Measurements from ENCODE around the gene AMZ2.

DNA sequence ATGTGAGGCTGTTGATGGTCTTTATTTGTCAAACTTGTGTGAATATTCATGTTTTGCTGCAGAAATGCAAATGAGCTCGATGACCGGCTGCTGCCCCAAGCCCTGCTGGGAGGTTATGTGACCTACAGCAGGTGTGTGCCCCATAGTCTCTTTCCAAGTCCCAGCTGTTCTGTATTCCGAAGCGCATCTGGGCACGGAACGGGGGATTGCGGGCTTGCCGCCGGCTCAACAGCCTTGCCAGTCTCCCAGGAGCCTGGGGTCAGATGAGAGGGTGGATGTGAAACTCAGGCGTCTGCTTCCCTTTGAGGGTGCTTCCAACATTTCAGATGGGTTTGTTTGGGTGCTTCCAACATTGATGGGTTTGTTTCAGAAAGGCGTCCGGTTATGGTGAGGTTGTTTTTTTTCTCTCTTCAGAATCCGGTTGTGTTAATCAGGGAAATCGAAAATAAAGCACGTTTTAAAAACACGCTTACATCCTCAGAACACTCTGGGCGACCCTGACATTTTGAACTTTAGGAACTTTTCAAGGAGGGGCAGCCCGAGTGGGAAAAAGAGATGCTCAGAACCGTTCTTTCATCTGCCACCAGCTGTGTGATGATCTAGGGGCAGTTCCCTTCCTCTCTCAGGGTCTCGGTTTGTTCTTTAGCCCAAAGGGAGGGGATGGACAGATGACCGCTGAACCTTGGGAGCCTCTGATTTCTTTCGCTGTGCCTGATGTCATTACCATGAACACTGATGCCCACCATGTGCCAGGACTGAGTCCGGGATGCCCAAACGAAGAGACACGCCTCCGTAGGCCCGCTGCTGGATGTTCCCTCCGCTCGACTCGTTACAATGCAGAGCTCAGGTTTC, 47.8 kb upstream of the AMZ2 start:
- TF ChIP-seq, protein P1, sequence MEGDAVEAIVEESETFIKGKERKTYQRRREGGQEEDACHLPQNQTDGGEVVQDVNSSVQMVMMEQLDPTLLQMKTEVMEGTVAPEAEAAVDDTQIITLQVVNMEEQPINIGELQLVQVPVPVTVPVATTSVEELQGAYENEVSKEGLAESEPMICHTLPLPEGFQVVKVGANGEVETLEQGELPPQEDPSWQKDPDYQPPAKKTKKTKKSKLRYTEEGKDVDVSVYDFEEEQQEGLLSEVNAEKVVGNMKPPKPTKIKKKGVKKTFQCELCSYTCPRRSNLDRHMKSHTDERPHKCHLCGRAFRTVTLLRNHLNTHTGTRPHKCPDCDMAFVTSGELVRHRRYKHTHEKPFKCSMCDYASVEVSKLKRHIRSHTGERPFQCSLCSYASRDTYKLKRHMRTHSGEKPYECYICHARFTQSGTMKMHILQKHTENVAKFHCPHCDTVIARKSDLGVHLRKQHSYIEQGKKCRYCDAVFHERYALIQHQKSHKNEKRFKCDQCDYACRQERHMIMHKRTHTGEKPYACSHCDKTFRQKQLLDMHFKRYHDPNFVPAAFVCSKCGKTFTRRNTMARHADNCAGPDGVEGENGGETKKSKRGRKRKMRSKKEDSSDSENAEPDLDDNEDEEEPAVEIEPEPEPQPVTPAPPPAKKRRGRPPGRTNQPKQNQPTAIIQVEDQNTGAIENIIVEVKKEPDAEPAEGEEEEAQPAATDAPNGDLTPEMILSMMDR (IDR thresholded peaks at IDR 0.05; ENCODE audit: low read depth, low read length), result no peak
- no peak for TF ChIP-seq EZH2phosphoT487 (IDR thresholded peaks at IDR 0.05; ENCODE audit: low read depth)

Data from OCI-LY3 (cell line).